HG02852 (cell line): Measurements from ENCODE around the gene NOP53.
"Not testable (repeated sequence)": the region's sequence is repeated elsewhere in the genome, so short reads cannot be mapped to it uniquely, and the experiment has no call there.

Experiments used
- ATAC-seq: cut with Tn5 transposase; IDR thresholded peaks from one replicate; pipeline ENCODE4 v1.9.1; 2021; ENCODE audit warnings: mild to moderate bottlenecking, moderate library complexity; ENCODE audit not compliant: unreplicated experiment

NOP53 gene

GRCh38 chr19:47752440-47753211, 7.3 kb downstream of the NOP53 start:
- no peak for ATAC-seq

- no peak for ATAC-seq
These were observed 9.1 kb downstream of the NOP53 start for GRCh38 chr19:47754206-47755064.

- ATAC-seq = no peak
These were observed 9.9 kb downstream of the NOP53 start for GRCh38 chr19:47755065-47755761.

GRCh38 chr19:47755762-47756626, 10.6 kb downstream of the NOP53 start:
- ATAC-seq = no peak

- ATAC-seq = no peak
These were observed 11.2 kb downstream of the NOP53 start for GRCh38 chr19:47756627-47756929.

GRCh38 chr19:47756953-47757608, 11.7 kb downstream of the NOP53 start:
- ATAC-seq = no peak

- ATAC-seq = no peak
These were observed 12.5 kb downstream of the NOP53 start for GRCh38 chr19:47757617-47758442.

- ATAC-seq = no peak
These were observed 13.1 kb downstream of the NOP53 start for GRCh38 chr19:47758443-47758804.

- no peak for ATAC-seq
These were observed 15.3 kb downstream of the NOP53 start for GRCh38 chr19:47760632-47760999.

- no peak for ATAC-seq
These were observed 16.2 kb downstream of the NOP53 start for GRCh38 chr19:47761566-47761965.

GRCh38 chr19:47762151-47762550, 16.8 kb downstream of the NOP53 start:
- no peak for ATAC-seq

GRCh38 chr19:47762615-47763308, 17.4 kb downstream of the NOP53 start:
- no peak for ATAC-seq

GRCh38 chr19:47764705-47765104, 19.4 kb downstream of the NOP53 start:
- ATAC-seq = not testable (repeated sequence)

- no peak for ATAC-seq
These were observed 20.4 kb downstream of the NOP53 start for GRCh38 chr19:47765523-47766358.

- no peak for ATAC-seq
These were observed 20.9 kb downstream of the NOP53 start for GRCh38 chr19:47766359-47766620.

GRCh38 chr19:47766670-47767069, 21.3 kb downstream of the NOP53 start:
- no peak for ATAC-seq

GRCh38 chr19:47767349-47767748, 22.0 kb downstream of the NOP53 start:
- ATAC-seq = no peak

- no peak for ATAC-seq
These were observed 23.3 kb downstream of the NOP53 start for GRCh38 chr19:47768604-47769003.
